Activated CD4-positive, CD25-positive, alpha-beta regulatory T cell treated with anti-CD3 and anti-CD28 coated beads, Interleukin-2, amount 50 U/mL, for 72 hours (primary cell): ENCODE results near the gene CTNNA1.
"Not testable (repeated sequence)": the region's sequence is repeated elsewhere in the genome, so short reads cannot be mapped to it uniquely, and the experiment has no call there.

ENCODE experiments used
- DNase-seq: peaks from one replicate; pipeline ENCODE4 v3.0.0; 2021

CTNNA1 gene

GRCh38 chr5:138905541-138905940, 152.3 kb downstream of the CTNNA1 start:
- no peak for DNase-seq

- no peak for DNase-seq
These were observed 156.5 kb downstream of the CTNNA1 start for GRCh38 chr5:138909734-138910133.

- no peak for DNase-seq
These were observed 157.4 kb downstream of the CTNNA1 start for GRCh38 chr5:138910546-138911185.

GRCh38 chr5:138911441-138911840, 158.2 kb downstream of the CTNNA1 start:
- no peak for DNase-seq

GRCh38 chr5:138912093-138912492, 158.9 kb downstream of the CTNNA1 start:
- DNase-seq: no peak

- no peak for DNase-seq
These were observed 160.5 kb downstream of the CTNNA1 start for GRCh38 chr5:138913773-138914172.

- no peak for DNase-seq
These were observed 161.1 kb downstream of the CTNNA1 start for GRCh38 chr5:138914338-138914737.

- no peak for DNase-seq
These were observed 165.5 kb downstream of the CTNNA1 start for GRCh38 chr5:138918686-138919085.

- no peak for DNase-seq
These were observed 167.0 kb downstream of the CTNNA1 start for GRCh38 chr5:138920181-138920580.

GRCh38 chr5:138921362-138921761, 168.1 kb downstream of the CTNNA1 start:
- not testable (repeated sequence) for DNase-seq

GRCh38 chr5:138922494-138922893, 169.3 kb downstream of the CTNNA1 start:
- no peak for DNase-seq

GRCh38 chr5:138925090-138925635, 171.9 kb downstream of the CTNNA1 start:
- DNase-seq: no peak

GRCh38 chr5:138926257-138926656, 173.0 kb downstream of the CTNNA1 start:
- DNase-seq: no peak

- no peak for DNase-seq
These were observed 173.6 kb downstream of the CTNNA1 start for GRCh38 chr5:138926688-138927448.

GRCh38 chr5:138927544-138927943, 174.3 kb downstream of the CTNNA1 start:
- no peak for DNase-seq

GRCh38 chr5:138927979-138928378, 174.8 kb downstream of the CTNNA1 start:
- DNase-seq: no peak

GRCh38 chr5:138929571-138929955, 176.3 kb downstream of the CTNNA1 start:
- no peak for DNase-seq

GRCh38 chr5:138930371-138931097, 177.3 kb downstream of the CTNNA1 start:
- no peak for DNase-seq

- DNase-seq: no peak
These were observed 179.1 kb downstream of the CTNNA1 start for GRCh38 chr5:138932171-138932810.

GRCh38 chr5:138933522-138934290, 180.5 kb downstream of the CTNNA1 start:
- no peak for DNase-seq

GRCh38 chr5:138934971-138935370, 181.7 kb downstream of the CTNNA1 start:
- DNase-seq: no peak

- no peak for DNase-seq
These were observed 182.2 kb downstream of the CTNNA1 start for GRCh38 chr5:138935466-138935865.
